CD4-positive, alpha-beta T cell (primary cell): ENCODE measurements around the gene TSPAN13. TPM values are rescaled to one million over a fixed set of nuclear protein-coding genes. Genes with fewer than 3 reads are reported as not detected.

Experiments
- ATAC-seq: fragments of 200-7000 bp; cut with Tn5 transposase; one replicate; pipeline ENCODE4 v1.10.0; 2022; ENCODE audit warnings: mild to moderate bottlenecking; ENCODE audit not compliant: poor library complexity
- CTCF ChIA-PET: fragments of 350-600 bp; sonication (Branson Sonifier 250); formaldehyde crosslinking; loops from one replicate; lab custom pipeline; 2021; ENCODE audit warnings: antibody characterized with exemption, inconsistent platforms; lab: Charles Lee
- POLR2A ChIA-PET: fragments of 350-600 bp; sonication (Branson Sonifier 250); formaldehyde crosslinking; loops from one replicate; lab custom pipeline; 2021; ENCODE audit warnings: antibody characterized with exemption, inconsistent platforms; lab: Charles Lee
- DNase-seq, 14 experiments: peaks; one replicate each; pipeline ENCODE4 v3.0.0-alpha.2; 2013 to 2020; ENCODE audit warnings: mixed read lengths in 2 of 14
- H3K27ac ChIP-seq, 2 donors: one replicate each; pipeline versions ENCODE4 v1.5.1 to v1.7.0; 2013; ENCODE audit warnings: low read length in 2 of 2, low read depth in 1 of 2, mild to moderate bottlenecking in 1 of 2
- H3K27me3 ChIP-seq, 2 experiments: 1 replicate in 1 of 2; 2 replicates in 1 of 2; pipeline versions ENCODE4 v1.6.1 to v1.7.0; 2013; ENCODE audit warnings: low read length in 2 of 2, control low read depth in 1 of 2, mild to moderate bottlenecking in 1 of 2, moderate library complexity in 1 of 2; ENCODE audit not compliant: insufficient read depth in 2 of 2, control insufficient read depth in 1 of 2
- H3K36me3 ChIP-seq: one replicate; pipeline ENCODE4 v1.6.1; 2013; ENCODE audit warnings: low read length, control low read depth; ENCODE audit not compliant: insufficient read depth
- H3K4me1 ChIP-seq: one replicate; pipeline ENCODE4 v1.6.1; 2013; ENCODE audit warnings: low read length, control low read depth; ENCODE audit not compliant: insufficient read depth
- H3K4me3 ChIP-seq: one replicate; pipeline ENCODE4 v1.5.1; 2013; ENCODE audit warnings: mild to moderate bottlenecking, low read length, moderate library complexity
- H3K9me3 ChIP-seq, 2 experiments: 1 replicate in 1 of 2; 2 replicates in 1 of 2; pipeline versions ENCODE4 v1.6.1 to v1.7.0; 2013; ENCODE audit warnings: low read length in 2 of 2, mild to moderate bottlenecking in 2 of 2, control low read depth in 1 of 2, moderate library complexity in 1 of 2; ENCODE audit not compliant: control insufficient read depth in 1 of 2, insufficient read depth in 1 of 2
- H3K27ac Mint-ChIP-seq: one replicate; pipeline ENCODE4 v1.8.0; 2020; ENCODE audit warnings: mixed read lengths
- H3K27me3 Mint-ChIP-seq: one replicate; pipeline ENCODE4 v1.8.0; 2021; ENCODE audit warnings: mixed read lengths
- H3K36me3 Mint-ChIP-seq: one replicate; pipeline ENCODE4 v1.8.0; 2021; ENCODE audit warnings: low read depth, mixed read lengths
- H3K4me1 Mint-ChIP-seq: one replicate; pipeline ENCODE4 v1.8.0; 2021; ENCODE audit warnings: low read depth, mixed read lengths
- H3K4me3 Mint-ChIP-seq: one replicate; pipeline ENCODE4 v1.8.0; 2020; ENCODE audit warnings: mild to moderate bottlenecking, mixed read lengths
- H3K9me3 Mint-ChIP-seq: one replicate; pipeline ENCODE4 v1.8.0; 2020; ENCODE audit warnings: mixed read lengths
- CTCF ChIP-seq: fragments of 200-600 bp; IDR thresholded peaks from one replicate; pipeline ENCODE4 v1.8.0; 2022; ENCODE audit warnings: antibody characterized with exemption, mild to moderate bottlenecking
- intact Hi-C, 2 experiments: fragments of 100-400 bp; cut with DNase I in 1 of 2; cut with micrococcal nuclease in 1 of 2; formaldehyde crosslinking; loops; one replicate each; pipeline versions ENCODE4 v1.15.1 to v1.9.0; 2023 to 2025; cut with DNase I, micrococcal nuclease
- total RNA-seq, 174 experiments: library from RNA in 2 of 174; stranded (reverse) in 2 of 174; gene quantifications; one replicate each; pipeline ENCODE4 v1.2.3 and lab custom pipeline; 2021 to 2026

The TSPAN13 gene
- total RNA-seq, 2 experiments from 2014 or later, result 0.16 to 0.25 TPM

DNA sequence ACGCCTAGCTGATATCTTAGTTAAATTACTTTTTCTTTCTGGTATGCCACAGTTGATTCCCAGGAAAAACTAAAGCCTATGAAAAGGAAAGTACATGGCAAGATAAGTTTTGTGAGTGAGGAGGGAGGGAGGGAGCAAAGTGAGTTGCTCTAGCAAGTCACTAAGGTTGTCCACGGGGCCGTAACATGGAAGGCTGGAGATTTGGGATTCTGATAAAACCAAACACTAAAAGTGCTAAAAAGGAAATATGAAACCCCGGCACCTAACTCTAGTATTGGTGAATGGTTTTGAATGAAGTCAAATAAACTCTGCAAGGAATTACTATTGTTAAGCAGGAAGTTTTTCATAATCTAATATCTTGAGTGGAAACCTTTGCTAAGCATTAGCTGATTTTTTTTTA is 49.6 kb downstream of the TSPAN13 start:
- POLR2A ChIA-PET, result no interaction called here
- H3K27ac ChIP-seq, result no peak overlapping the region
- no peaks in the 10 kb centered on the region for H3K9me3 ChIP-seq
- no peaks in the 10 kb centered on the region for H3K4me1 Mint-ChIP-seq
- H3K27ac Mint-ChIP-seq, result no peak overlapping the region
- no peak for ATAC-seq
- intact Hi-C loops, result no loop called here
- H3K9me3 Mint-ChIP-seq, result no peaks in the 10 kb centered on the region
- peaks cover 4% of the 10 kb centered on the region for H3K27me3 Mint-ChIP-seq
- CTCF ChIA-PET, result no interaction called here
- H3K36me3 Mint-ChIP-seq, result no peaks in the 10 kb centered on the region
- H3K4me1 ChIP-seq, result no peaks in the 10 kb centered on the region
- no peak for TF ChIP-seq CTCF
- no peak overlapping the region for H3K4me3 ChIP-seq
- H3K36me3 ChIP-seq, result no peaks in the 10 kb centered on the region
- peaks cover 0 to 3% of the 10 kb centered on the region in 2 experiments for H3K27me3 ChIP-seq
- DNase-seq, result no peak
- no peak overlapping the region for H3K4me3 Mint-ChIP-seq

- DNase-seq, result no peak
- H3K36me3 ChIP-seq, result no peaks in the 10 kb centered on the region
- H3K4me3 ChIP-seq, result no peak overlapping the region
- Mint-ChIP-seq H3K36me3 (no peaks in the 10 kb centered on the region), H3K27me3 (peaks cover 4% of the 10 kb centered on the region), H3K4me3 (no peak overlapping the region), H3K9me3 (no peaks in the 10 kb centered on the region), H3K4me1 (no peaks in the 10 kb centered on the region), H3K27ac (no peak overlapping the region)
- H3K9me3 ChIP-seq, result no peaks in the 10 kb centered on the region
- no peaks in the 10 kb centered on the region for H3K4me1 ChIP-seq
- H3K27ac ChIP-seq, result no peak overlapping the region
- intact Hi-C loops, result no loop called here
- POLR2A ChIA-PET, result no interaction called here
- no peak for TF ChIP-seq CTCF
- CTCF ChIA-PET, result no interaction called here
- ATAC-seq, result no peak
- H3K27me3 ChIP-seq, result peaks cover 0 to 3% of the 10 kb centered on the region in 2 experiments
These were observed 50.5 kb downstream of the TSPAN13 start for GRCh38 chr7:16803881-16804673.

GRCh38 chr7:16804674-16805439 is 51.3 kb downstream of the TSPAN13 start, which contains the start of gene AGR2:
AGR2 (minus strand) TSS chr7:16804999; CDS start chr7:16801796, 3,203 bp downstream.
- H3K27ac ChIP-seq, result no peak within 1 kb of the TSS
- DNase-seq, result no peak
- no peaks in the 10 kb centered on the region for H3K36me3 ChIP-seq
- no peaks in the 10 kb centered on the region for H3K4me1 ChIP-seq
- no peak within 1 kb of the TSS for H3K27ac Mint-ChIP-seq
- H3K4me3 Mint-ChIP-seq, result no peak within 1 kb of the TSS
- no peak for TF ChIP-seq CTCF
- ChIA-PET CTCF (no interaction called here), POLR2A (no interaction called here)
- peaks cover 0 to 3% of the 10 kb centered on the region in 2 experiments for H3K27me3 ChIP-seq
- H3K4me3 ChIP-seq, result no peak within 1 kb of the TSS
- H3K27me3 Mint-ChIP-seq, result peaks cover 4% of the 10 kb centered on the region
- no peak for ATAC-seq
- no peaks in the 10 kb centered on the region for H3K36me3 Mint-ChIP-seq
- intact Hi-C loops, result no loop called here
- H3K4me1 Mint-ChIP-seq, result no peaks in the 10 kb centered on the region
- H3K9me3 Mint-ChIP-seq, result no peaks in the 10 kb centered on the region
- no peaks in the 10 kb centered on the region for H3K9me3 ChIP-seq
